HG03442 (cell line): ENCODE measurements around the gene PLPPR3.
"Not testable (repeated sequence)": the region's sequence is repeated elsewhere in the genome, so short reads cannot be mapped to it uniquely, and the experiment has no call there.

Experiments
- ATAC-seq: cut with Tn5 transposase; IDR thresholded peaks from one replicate; pipeline ENCODE4 v1.9.1; 2021; ENCODE audit warnings: mild to moderate bottlenecking, moderate library complexity; ENCODE audit not compliant: unreplicated experiment

Gene PLPPR3

DNA sequence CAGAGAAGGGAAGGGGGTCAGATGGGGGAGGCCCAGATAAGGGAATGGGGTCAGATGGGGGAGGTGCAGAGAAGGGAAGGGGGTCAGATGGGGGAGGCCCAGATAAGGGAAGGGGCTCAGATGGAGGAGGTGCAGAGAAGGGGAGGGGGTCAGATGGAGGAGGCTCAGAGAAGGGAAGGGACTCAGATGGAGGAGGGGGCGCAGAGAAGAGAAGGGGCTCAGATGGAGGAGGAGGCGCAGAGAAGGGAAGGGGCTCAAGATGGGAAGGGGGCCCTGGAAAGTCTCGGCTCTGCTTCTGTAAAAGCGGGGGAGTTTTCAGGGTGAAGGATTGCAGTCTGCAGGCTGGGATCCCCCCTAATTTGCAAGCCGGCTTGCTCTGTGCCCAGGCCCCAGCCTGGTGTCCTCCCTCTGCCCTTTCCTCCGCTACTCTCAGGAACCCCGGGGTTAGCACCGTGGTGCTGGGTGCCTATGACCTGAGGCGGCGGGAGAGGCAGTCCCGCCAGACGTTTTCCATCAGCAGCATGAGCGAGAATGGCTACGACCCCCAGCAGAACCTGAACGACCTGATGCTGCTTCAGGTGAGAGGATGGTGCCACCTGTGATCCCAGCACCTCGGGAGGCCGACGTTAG, 7.5 kb upstream of the PLPPR3 start:
- ATAC-seq = no peak

DNA sequence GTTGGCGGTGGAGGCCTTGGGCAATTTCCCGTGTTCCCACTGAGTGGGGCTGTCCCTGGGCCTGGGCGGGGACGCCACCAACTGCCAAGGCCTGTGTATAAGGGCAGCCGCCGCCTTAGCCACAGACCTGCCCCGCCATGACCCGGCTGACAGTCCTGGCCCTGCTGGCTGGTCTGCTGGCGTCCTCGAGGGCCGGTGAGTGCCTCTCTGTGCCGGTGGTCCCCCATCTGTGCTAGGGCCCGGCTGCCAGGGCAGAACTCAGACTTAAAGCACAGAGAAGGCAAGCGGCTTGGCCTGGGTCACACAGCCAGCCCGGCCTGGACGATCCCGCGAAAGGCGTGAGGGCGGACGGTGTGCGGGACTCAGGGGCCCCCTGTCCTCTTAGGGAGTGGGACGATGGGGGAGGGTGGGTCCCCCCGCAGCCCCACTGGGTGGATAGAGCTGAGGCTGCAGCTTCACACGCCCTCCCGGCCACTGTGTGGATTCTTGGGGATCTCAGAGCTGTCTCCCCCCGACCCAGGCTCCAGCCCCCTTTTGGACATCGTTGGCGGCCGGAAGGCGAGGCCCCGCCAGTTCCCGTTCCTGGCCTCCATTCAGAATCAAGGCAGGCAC, 6.1 kb upstream of the PLPPR3 start, which contains the start of gene AZU1:
AZU1 (plus strand) TSS at position 128 of the 612 bp plus-strand sequence; CDS start at position 138, 10 bp downstream.
- ATAC-seq = no peak

DNA sequence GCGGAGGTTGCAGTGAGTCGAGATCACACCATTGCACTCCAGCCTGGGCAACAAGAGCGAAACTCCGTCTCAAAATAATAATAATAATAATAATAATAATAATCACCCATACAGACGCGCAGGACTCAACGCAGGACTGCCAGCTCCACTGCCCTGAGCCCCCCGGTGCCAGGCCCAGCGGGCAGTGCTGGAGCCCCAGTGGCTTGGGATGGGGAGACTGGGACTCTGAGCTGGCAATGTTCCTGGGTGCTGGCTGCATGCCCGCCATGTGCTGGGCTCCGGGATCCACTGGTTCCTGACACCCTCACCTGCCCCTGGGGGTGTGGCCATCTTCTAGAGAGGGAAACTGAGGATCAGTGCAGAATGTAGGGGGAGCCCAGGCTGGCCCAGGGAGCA, 5.6 kb upstream of the PLPPR3 start:
- no peak for ATAC-seq

DNA sequence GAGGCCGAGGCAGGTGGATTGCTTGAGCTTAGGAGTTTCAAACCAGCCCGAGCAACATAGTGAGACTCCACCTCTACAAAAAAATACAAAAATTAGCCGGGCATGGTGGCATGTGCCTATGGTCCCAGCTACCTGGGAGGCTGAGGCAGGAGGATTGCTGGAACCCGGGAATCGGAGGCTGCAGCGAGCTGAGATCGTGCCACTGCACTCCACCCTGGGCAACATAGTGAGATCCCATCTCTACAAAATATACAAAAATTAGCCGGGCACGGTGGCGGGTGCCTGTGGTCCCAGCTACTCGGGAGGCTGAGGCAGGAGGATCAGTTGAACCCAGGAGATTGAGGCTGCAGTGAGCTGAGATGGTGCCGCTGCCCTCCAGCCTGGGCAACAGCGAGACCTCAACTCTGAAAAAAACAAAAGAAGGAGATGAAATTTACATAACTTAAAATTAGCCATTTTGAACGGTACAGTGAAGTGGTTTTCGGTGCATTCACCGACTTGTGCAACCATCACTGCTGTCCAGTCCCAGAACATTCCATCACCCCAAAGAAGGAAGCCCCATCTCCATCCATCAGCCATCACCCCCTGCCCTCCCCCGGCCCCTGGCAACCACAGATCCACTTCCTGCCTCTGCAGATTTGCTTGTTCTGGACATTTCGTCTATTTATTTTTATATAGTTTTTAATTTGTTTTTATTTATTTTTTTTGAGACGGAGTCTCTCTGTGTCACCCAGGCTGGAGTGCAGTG, 4.3 kb upstream of the PLPPR3 start:
- no peak for ATAC-seq

DNA sequence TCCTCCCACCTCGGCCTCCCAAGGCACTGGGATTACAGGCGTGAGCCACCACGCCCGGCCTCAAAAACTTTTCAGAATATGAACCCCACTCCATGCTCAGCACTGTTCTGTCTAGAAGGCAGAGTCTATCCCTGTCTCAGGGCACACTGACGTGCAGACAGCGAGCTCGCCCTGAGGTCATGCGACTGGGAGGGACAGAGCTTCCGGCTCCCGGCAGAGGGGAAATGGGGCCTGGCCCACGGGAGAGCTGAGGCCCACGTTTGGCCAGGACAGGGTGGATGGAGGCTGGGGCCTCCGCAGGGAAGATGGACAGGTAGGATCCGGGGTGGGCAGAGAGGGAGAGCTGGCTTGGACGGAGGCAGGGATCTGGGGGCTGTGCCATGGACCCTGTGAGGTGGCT, 3.1 kb upstream of the PLPPR3 start:
- no peak for ATAC-seq

DNA sequence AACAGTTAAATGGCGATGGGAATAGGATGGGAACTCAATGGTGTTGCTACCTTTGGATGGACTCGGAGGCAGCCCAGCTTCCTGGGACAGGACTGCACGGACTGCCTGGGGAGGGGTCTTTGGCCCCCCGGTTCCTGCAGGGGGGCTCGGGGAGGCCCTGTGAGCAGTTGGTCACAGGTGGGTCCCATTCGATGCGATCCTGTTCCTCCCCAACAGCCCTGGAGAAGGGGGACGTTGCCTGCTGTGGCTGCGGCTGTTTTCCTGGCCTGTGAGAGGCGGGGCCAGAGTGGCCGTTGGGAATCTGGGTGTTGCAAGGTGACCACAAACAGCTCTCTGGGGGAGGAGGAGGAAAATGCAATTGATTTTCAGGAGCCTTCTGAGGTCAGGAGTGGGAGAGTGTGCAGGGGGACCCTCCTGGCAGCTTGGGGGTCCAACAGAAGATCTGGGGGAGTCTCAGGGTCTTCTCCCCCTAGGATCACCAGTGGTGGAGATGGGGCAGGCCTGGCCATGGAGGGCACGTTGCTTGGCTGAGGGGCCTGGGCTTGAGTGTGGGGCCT, 1.9 kb upstream of the PLPPR3 start:
- no peak for ATAC-seq

DNA sequence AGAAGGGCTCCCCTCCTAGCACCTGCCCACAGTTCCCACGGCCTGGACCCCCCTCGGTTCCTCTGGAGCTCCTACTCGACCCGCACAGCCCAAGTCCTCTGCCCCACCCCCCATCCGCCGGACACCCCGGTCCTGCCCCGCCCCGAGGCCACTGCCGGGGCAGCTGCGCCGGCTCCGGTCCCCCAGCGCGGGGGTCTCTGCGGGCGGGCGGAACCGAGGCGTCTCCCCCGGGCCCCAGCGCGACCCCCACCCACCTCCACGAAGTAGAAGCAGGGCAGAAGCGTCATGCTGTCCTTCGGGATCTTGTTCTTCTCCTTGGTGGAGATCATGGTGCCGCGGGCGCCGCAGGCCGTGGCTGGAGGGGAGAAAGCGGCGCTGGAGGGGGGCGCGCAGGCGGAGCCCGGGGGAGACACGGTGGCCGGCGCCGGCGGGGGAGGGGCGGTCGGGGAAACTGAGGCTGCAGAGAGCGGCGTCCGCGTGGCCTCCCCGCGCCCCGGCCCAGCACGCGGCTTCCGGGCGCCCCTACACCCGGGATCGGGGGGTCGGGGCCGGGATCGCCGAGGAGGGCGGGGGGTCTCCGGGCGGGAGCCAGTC, 427 bp downstream of the PLPPR3 start:
- no peak for ATAC-seq

DNA sequence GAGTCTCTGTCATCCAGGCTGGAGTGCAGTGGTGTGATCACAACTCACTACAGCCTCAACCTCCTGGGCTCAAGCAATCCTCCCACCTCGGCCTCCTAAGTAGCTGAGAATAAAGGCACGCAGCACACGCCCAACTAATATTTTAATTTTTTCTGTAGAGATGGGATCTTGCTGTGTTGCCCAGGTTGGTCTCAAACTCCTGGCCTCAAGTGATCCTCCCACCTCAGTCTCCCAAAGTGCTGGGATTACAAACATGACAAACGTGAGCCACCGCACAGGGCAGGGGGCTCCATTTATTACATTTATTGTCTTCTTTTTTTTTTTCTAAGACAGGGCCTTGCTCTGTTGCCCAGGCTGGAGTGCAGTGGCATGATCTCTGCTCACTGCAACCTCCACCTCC, 1.5 kb downstream of the PLPPR3 start:
- ATAC-seq = not testable (repeated sequence)

DNA sequence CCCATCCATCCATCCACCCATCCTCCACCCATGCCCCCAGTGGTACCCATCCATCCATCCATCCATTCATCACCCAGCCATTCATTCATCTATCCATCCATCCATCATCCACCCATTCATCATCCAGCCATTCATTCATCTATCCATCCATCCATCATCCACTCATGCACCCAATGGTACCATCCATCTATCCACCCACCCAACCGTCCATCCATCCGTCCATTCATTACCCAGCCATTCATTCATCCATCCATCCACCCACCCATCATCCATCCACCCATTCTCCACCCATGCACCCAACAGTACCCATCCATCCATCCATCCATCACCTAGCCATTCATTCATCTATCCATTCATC, 5.3 kb downstream of the PLPPR3 start:
- no peak for ATAC-seq

DNA sequence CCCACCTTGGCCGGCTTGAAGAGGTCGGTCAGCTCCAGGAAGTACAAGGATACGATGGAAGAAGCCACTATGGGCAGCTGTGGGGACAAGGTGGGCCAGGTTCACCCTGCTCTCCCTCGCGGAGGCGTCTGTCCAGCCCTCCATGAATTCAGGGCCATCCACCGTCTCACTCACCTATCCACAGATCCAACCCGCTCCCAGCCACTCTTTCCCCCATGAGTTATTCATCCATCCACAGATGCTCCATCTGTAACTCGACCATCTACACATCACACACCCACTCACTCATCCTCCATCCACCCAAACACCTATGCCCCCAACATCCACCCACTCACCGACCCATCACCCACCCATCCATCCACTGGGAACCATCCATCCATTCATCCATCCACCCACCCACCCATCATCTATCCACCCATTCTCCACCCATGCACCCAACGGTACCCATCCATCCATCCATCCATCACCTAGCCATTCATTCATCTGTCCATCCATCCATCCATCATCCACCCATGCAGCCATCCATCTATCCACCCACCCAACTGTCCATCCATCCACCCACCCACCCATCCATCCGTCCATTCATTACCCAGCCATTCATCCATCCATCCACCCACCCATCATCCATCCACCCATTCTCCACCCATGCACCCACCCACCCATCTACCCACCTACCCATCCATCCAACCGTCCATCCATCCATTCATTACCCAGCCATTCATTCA, 5.8 kb downstream of the PLPPR3 start:
- no peak for ATAC-seq

DNA sequence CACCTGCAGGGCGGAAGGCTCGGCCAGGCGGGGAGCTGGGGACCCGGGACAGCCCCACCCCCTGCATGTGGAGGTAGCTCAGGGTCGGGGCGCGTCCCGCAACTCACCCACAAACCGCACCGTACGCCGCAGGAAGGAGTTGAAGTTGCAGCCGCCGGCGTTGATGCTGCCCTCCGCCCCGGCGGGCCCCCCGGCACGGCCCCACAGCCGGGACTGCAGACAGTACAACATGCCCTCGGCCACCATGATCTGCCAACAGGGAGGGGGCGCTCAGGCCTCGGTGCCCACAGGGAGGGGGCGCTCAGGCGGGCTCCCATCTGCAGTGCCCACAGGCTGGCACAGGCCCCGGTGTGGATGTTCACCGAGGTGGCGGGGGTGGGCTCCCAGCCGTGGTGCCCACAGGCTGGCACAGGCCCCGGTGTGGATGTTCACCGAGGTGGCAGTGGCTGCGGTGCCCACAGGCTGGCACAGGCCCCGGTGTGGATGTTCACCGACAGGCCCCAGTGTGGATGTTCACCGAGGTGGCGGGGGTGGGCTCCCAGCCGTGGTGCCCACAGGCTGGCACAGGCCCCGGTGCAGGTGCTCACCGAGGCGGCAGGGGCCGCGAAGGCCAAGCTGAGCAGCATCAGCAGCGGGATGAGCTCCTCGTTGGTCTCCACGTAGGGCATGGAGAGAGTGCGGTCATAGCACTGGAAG, 6.5 kb downstream of the PLPPR3 start:
- no peak for ATAC-seq

DNA sequence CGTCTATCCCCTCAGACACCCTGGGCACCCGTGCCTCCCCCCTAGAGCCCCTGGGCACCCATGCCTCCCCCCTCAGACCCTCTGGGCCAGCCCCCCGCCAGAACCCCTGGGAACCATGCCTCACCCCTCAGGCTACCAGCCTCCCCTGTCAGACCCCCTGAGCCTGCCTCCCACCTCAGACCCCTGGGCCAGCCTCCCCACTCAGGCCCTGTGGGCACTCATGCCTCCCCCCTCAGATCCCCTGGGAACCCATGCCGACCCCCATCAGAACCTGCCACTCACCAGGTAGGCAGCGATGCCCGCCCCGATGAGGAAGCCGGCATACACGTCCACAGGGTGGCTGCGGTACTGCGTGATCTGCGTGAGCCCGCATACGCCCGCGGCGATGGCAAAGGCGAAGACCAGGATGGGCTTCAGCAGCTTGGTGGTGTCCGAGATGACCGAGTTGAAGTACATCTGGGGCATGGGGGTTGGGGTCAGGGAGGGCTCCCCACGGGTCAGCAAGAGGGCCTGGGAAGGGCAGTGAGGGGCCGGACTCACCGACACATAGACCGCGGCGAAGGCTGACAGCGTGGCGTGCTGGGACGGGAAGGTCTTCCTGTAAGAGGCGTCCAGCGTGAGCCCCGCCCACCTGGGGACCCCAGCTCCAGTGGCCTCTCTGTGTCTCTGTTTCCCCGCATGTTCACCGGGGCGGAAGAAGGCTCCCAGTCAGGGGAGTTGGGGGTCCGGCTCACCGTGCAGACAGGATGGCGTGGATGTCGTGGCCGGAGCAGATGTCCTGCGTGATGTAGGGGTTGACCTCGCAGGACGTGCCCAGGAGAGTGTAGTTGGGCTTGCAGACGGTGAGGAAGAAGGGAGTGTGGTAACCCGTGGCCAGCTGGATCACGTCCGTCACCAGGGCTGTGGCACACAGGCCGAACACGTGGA, 7.3 kb downstream of the PLPPR3 start:
- ATAC-seq = no peak

DNA sequence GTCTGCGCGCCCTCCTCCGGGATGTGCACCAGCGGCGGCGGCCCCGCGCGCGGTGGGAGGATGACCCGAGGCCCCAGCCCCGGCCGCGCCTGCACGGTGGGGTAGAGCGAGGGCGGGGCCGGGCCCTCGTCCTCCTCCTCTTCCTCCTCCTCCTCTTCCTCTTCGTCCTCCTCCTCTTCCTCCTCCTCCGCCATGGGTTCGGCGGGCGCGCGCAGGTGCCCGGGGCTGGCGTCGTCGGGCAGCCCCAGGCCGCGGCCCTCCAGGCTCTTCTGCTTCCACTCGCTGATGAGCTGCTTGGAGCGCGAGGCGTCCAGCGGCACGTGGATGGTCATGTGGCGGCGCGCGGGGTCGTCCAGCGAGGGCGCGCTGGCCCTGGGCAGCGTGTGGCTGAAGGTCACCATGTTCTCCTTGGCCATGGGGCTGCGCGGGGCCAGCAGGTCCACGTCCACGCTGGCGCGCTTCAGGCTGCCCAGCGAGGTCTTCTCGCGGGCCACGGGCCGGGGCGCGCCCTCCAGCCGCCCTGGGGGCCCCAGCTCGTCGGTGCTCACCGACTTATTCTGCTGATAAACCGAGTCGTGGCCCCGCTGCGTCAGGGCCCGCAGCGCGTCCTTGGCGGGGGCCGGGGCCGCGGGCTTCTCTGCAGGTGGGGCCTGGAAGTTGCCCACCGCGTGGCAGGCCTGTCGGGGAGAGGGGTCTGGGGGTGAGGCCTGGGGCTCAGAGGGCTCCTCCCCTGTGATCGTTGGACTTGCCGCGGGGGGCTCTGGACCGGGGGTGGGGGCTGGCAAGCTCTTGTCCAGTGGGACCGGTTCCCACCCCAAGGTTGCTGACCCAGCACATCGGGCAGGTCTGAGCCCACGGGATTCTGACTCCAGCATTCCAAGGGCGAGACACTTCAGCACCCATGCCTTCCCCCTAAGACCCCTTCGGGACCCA, 8.3 kb downstream of the PLPPR3 start:
- ATAC-seq = no peak

DNA sequence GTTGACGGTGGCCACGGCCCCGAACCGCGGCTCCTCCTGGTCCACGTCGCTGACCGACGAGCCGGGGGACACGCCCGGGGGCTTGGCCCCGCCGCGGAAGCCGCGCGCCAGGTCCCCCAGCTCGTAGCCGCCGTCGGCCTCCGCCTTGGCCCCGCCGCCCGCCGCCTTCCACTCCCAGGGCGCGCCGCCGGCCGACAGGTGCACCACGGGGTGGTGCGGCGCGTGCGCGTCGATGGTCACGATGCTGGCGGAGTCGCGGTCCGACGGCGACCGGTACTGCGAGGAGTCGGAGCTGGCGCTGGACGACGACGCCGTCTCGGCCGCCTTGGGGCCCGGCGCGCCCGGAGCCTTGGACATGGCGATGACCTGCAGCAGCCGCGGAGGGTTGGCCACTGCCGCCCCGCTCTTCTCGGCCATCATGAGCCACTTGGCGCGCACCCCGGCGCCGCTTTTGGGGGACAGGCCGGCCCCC, 9.0 kb downstream of the PLPPR3 start:
- no peak for ATAC-seq

DNA sequence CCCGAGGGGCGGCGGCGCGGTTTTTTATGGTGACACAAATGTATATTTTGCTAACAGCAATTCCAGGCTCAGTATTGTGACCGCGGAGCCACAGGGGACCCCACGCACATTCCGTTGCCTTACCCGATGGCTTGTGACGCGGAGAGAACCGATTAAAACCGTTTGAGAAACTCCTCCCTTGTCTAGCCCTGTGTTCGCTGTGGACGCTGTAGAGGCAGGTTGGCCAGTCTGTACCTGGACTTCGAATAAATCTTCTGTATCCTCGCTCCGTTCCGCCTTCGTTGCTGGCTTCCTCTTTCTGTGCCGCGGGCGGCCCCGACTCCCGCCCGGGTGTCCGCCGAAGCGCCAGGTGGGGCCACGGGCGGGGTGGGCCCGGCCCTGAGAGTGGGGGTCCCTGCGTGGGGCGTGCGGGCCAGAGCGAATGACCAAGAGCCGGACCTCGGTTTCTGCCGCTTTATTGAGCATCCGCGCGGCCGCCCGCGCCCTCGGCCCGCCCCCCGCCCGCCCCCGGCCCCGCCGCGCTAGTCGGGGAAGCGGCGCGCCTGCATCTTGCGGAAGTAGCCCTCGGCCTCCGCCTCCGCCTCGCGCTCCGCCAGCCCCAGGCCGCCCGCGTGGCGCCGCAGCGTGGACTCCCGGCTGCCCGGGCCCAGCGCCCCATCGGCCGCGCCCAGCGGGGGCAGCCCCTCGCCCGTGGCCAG, 9.6 kb downstream of the PLPPR3 start:
- no peak for ATAC-seq

DNA sequence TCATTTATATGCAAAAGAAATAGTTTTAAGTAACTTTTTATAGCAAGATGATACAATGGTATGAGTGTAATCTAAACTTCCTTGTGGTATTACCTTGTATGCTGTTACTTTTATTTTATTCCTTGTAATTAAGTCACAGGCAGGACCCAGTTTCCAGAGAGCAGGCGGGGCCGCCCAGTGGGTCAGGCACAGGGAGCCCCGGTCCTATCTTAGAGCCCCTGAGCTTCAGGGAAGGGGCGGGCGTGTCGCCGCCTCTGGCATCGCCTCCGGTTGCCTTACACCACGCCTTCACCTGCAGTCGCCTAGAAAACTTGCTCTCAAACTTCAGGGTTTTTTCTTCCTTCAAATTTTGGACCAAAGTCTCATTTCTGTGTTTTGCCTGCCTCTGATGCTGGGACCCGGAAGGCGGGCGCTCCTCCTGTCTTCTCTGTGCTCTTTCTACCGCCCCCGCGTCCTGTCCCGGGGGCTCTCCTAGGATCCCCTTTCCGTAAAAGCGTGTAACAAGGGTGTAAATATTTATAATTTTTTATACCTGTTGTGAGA, 10.2 kb downstream of the PLPPR3 start:
- ATAC-seq = no peak

DNA sequence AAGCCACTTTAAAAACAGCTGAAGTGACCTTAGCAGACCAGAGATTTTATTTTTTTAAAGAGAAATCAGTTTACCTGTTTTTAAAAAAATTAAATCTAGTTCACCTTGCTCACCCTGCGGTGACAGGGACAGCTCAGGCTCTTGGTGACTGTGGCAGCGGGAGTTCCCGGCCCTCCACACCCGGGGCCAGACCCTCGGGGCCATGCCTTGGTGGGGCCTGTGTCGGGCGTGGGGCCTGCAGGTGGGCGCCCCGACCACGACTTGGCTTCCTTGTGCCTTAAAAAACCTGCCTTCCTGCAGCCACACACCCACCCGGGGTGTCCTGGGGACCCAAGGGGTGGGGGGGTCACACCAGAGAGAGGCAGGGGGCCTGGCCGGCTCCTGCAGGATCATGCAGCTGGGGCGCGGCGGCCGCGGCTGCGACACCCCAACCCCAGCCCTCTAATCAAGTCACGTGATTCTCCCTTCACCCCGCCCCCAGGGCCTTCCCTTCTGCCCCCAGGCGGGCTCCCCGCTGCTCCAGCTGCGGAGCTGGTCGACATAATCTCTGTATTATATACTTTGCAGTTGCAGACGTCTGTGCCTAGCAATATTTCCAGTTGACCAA, 10.8 kb downstream of the PLPPR3 start:
- ATAC-seq = no peak
